SH-SY5Y (cell line): Measurements from ENCODE around the gene EIF4EBP2.

ENCODE experiments used
- GATA2 ChIP-seq: IDR thresholded peaks from 2 replicates; pipeline ENCODE4 v1.6.1; 2011; ENCODE audit warnings: mild to moderate bottlenecking, low read depth, low read length
- GATA3 ChIP-seq: IDR thresholded peaks from 2 replicates; pipeline ENCODE4 v1.6.1; 2011; ENCODE audit warnings: low read depth, mild to moderate bottlenecking, low read length, moderate library complexity

DNA sequence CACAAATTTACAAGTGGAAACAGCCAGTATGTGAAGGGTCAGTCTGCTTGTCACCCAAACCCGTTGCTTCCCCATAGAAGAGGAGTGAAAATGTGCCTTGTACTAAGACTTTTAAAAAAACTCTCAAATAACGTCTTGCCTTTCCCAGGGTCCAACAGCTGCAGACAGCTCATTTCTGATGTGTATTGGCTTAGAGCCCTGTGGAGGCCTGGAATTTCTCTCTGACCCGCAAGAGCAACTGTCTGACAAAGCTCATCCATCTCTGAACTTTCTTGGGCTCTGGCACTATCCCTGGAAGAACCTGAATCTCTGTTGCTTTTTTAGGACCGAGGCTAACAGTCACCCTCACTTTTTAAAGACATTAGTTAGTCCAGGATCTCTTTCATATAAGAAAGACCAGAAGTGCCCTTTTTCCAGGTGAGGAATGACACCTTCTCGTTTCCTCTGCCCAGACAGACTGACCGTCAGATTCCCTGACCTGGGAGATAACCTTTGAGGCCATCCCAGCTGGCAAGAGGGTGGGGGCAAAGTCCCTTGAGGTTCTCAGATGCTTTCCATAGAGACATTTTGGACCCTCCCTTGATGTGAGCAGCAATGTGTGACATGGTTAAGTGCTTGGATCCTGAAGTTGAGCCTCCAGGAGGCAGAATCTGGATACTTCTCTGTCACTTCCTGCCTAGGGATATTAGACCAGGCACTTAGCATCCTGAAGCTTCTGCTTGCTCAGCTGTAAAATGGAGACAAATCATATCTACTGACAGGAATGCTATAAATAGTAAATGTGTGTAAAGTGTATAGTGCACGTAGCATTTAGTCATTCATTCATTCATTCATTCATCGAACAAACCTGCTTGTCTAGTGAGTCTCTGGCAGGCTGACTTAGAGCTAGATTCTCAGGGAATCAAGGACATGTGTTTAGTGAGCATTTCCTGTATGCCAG lies 42.0 kb downstream of the EIF4EBP2 start:
- no peak for TF ChIP-seq GATA2
- TF ChIP-seq GATA3: no peak
